Gastrocnemius medialis (tissue), 4 donors: ENCODE measurements around the gene TCP11L2.

ENCODE experiments used
- POLR2A ChIP-seq, 2 donors: fragments of 450-650 bp; IDR thresholded peaks; one replicate each; pipeline ENCODE4 v1.6.1; 2017; ENCODE audit warnings: antibody characterized with exemption in 2 of 2, mild to moderate bottlenecking in 2 of 2, moderate library complexity in 2 of 2
- TF ChIP-seq, protein P1 (sequence below), 5 experiments: fragments of 450-650 bp in 3 of 5; fragments of 200-600 bp in 2 of 5; sonication (generic) in 2 of 5; IDR thresholded peaks in 4 of 5; conservative IDR thresholded peaks in 1 of 5; 1 replicate in 4 of 5; 2 replicates in 1 of 5; pipeline ENCODE4 v1.5.1; 2016 to 2019; ENCODE audit warnings: antibody characterized with exemption in 5 of 5, mild to moderate bottlenecking in 3 of 5, moderate library complexity in 3 of 5

DNA sequence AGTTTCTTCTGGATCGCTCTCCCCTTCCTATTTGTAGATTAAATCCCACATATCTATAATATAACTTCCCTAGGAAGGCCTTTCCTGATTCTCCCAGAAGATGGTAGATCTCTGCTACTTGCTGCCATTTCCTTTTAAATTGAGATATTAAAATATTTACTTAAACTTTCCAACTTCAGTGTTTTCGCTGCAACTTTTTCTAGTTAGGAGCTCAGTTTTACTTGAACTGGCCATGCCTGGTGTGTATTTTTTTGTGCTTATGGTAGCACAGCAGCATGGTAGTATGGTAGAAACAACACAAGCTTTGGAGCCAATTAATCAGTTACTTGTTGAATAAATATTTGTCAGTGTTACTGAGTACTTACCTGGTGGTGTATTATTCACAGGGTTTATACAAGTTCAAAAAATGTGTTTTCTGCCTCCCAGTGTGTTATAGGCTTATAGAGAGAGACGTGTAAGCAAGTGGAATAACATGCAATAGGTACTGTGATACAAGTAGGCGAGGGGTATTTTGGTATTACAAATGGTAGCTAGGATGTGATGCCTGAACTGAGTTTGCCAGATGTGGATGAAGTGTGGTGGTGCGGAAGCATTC is 58.0 kb downstream of the TCP11L2 start:
- TF ChIP-seq, protein P1, sequence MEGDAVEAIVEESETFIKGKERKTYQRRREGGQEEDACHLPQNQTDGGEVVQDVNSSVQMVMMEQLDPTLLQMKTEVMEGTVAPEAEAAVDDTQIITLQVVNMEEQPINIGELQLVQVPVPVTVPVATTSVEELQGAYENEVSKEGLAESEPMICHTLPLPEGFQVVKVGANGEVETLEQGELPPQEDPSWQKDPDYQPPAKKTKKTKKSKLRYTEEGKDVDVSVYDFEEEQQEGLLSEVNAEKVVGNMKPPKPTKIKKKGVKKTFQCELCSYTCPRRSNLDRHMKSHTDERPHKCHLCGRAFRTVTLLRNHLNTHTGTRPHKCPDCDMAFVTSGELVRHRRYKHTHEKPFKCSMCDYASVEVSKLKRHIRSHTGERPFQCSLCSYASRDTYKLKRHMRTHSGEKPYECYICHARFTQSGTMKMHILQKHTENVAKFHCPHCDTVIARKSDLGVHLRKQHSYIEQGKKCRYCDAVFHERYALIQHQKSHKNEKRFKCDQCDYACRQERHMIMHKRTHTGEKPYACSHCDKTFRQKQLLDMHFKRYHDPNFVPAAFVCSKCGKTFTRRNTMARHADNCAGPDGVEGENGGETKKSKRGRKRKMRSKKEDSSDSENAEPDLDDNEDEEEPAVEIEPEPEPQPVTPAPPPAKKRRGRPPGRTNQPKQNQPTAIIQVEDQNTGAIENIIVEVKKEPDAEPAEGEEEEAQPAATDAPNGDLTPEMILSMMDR (IDR thresholded peaks at IDR 0.05 in 4 of 5, conservative IDR thresholded peaks at IDR 0.05 in 1 of 5): no peak
- no peak for TF ChIP-seq POLR2A (IDR thresholded peaks at IDR 0.05)
